HCEC 1CT (cell line): ENCODE measurements around the gene HUS1.

Source experiments
- DNase-seq: peaks from one replicate; pipeline ENCODE4 v3.0.0-alpha.2; 2017

Gene HUS1

GRCh38 chr7:47978790-47979144, 648 bp downstream of the HUS1 start:
- no peak for DNase-seq

GRCh38 chr7:47973739-47974138, 5.7 kb downstream of the HUS1 start:
- DNase-seq: no peak

- peak; percentile 45 for DNase-seq
Observed at GRCh38 chr7:47970761-47971160, 8.7 kb downstream of the HUS1 start.

- peak; percentile 45 for DNase-seq
Observed at GRCh38 chr7:47968847-47969774, 10.3 kb downstream of the HUS1 start.

GRCh38 chr7:47967708-47968107, 11.7 kb downstream of the HUS1 start:
- no peak for DNase-seq

- DNase-seq: no peak
Observed at GRCh38 chr7:47967123-47967522, 12.3 kb downstream of the HUS1 start.

- DNase-seq: no peak
Observed at GRCh38 chr7:47965456-47965855, 14.0 kb downstream of the HUS1 start.

- DNase-seq: no peak
Observed at GRCh38 chr7:47962262-47962661, 17.2 kb downstream of the HUS1 start.

GRCh38 chr7:47957156-47957555, 22.3 kb downstream of the HUS1 start:
- DNase-seq: no peak

GRCh38 chr7:47956220-47956619, 23.2 kb downstream of the HUS1 start:
- DNase-seq: no peak

- no peak for DNase-seq
Observed at GRCh38 chr7:47954231-47954911, 25.0 kb downstream of the HUS1 start.

GRCh38 chr7:47953822-47954221, 25.6 kb downstream of the HUS1 start:
- DNase-seq: no peak

- no peak for DNase-seq
Observed at GRCh38 chr7:47952224-47952623, 27.2 kb downstream of the HUS1 start.

GRCh38 chr7:47951374-47951773, 28.0 kb downstream of the HUS1 start:
- no peak for DNase-seq

GRCh38 chr7:47950714-47951113, 28.7 kb downstream of the HUS1 start:
- no peak for DNase-seq

- DNase-seq: no peak
Observed at GRCh38 chr7:47949703-47950102, 29.7 kb downstream of the HUS1 start.

- DNase-seq: no peak
Observed at GRCh38 chr7:47948141-47948790, 31.1 kb downstream of the HUS1 start, which contains the start of gene PKD1L1. Gene PKD1L1, minus strand, starts transcription at chr7:47948466. Its CDS starts 26 bp downstream, at chr7:47948440.

GRCh38 chr7:47947355-47947749, 32.1 kb downstream of the HUS1 start:
- no peak for DNase-seq

GRCh38 chr7:47946581-47947354, 32.6 kb downstream of the HUS1 start:
- DNase-seq: no peak

GRCh38 chr7:47945261-47946015, 34.0 kb downstream of the HUS1 start:
- DNase-seq: peak; percentile 53

- no peak for DNase-seq
Observed at GRCh38 chr7:47944536-47945260, 34.7 kb downstream of the HUS1 start.
